NCI-H82 treated with DMSO at 0.1 percent for 48 hours (cell line): ENCODE data around the gene NCAM1.

Experiments
- DNase-seq: peaks from one replicate; lab custom pipeline; 2025; ENCODE audit not compliant: unreplicated experiment; lab: John Stamatoyannopoulos, UW

Gene NCAM1

DNA sequence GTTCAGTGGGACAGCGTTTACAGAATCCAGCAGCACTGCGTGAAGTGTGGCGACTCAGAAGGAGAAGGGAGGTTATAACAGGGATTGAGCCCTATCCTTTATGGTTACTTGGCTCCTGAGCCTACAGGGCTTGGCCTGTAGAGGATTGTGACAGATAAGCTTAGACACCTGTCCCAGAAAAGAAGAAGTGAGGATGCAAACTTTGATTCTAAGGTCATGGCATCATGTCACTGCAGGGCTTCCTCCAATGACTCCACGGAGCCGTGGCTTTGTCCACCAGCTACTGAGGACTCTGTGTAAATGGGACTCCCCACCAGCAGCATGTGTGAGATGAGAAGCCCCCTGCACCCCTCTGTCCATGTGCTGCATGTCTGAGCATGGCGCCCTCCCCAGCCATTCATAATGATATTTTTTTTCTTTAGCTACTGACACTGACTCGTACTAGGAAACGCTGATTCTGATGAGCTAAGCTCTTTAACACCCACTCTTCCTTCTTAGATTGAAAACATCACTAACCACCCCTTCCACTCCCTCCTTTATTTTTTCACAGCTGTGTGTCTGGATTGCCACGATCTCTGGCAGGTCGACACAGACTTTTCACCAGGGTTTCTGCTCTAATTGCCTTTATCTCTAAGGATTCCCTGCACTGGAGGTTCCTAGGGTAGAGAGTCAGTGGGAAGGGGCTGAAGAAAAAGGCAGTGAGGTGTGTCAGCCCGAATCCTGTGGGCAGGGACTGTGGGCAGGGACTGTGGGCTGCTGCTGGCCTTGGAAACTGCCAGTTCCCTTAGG is 287.7 kb downstream of the NCAM1 start:
- no peak for DNase-seq

DNA sequence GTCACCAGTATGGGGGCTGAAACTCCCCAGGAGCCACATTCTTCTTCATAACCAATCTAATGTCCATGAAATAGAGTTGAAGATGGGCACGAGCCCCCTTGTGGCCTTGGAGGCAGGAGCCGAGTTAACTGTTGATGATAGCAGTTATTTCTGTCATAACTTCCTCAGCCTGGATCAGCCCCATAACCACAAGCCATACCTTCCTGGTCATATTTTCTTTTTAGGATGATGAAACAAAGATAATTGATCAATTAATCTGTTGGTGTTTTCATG is 288.2 kb downstream of the NCAM1 start:
- no peak for DNase-seq

DNA sequence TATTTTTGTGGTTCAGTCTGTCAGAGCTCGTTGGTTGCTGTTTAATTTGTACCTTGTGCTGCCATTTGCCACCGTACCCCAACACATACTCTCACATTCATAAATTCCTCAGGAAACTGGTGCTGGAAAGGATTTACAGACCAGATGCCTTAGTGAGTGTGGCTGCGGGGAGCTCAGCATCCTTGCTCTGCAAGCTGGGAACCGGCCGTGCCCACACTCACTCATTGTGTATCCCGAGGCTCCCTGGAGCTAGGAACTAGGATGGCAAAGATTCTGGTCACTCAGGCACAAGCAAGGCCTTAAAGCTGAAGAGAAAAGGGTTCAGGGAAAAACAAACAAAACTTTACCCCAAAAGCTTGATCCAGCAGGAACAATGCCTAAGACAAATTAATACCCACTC is 288.6 kb downstream of the NCAM1 start:
- DNase-seq, result no peak

DNA sequence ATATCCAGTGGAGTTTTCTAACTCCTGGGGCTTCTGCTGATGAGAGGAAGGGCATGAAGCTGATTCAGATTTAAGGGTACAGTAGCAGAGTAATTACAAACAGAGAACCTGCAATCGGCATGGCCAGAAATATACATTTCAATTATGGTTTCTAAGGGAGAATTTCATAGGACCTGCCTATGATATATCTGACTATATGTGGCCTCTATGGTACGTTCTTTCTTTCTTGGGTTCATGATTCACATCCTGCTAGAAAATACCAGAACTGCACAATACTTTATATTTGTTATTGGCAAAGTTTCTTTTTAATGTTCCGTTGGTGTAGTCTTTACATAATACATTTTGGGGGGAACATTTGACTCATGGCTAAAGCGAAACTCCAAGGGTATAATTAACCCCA is 290.1 kb downstream of the NCAM1 start:
- DNase-seq, result no peak

DNA sequence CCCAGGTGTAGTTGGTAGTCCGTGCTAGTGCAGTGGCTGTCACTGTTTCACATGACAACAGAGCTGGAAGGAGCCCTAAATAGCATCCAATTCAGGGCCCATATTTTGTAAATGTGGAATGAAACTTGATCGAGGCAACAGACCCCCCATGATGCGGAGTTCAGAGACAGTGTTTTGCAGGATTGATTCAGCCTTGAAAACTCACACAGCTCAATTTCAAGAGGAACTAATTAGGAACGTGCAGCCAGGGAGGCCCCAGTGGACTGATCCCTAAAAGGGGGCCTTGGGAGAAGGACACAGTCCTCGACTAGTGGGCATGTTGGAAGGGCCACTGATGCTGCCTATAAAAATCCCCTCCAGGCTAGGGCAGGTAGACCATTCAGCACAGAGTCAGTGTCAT is 292.2 kb downstream of the NCAM1 start:
- DNase-seq, result no peak

DNA sequence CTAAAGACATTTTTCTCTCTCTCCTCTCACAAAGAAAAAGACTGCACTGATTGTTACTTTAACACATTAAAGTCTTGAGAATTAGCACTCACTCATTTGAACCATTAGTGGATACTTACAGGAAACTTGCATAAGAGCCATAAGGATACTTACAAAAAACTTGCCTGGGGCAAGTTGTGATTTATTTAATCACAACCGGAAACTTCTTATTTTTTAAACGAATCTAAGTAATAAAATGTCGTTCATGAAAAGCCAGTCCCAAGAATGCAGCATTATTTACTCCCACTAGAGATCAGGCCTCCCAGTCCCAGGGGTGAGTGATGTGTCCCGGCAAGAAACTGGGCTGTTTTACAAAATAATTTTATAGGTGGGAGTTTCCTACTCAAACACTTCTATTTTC is 293.9 kb downstream of the NCAM1 start:
- DNase-seq, result no peak

DNA sequence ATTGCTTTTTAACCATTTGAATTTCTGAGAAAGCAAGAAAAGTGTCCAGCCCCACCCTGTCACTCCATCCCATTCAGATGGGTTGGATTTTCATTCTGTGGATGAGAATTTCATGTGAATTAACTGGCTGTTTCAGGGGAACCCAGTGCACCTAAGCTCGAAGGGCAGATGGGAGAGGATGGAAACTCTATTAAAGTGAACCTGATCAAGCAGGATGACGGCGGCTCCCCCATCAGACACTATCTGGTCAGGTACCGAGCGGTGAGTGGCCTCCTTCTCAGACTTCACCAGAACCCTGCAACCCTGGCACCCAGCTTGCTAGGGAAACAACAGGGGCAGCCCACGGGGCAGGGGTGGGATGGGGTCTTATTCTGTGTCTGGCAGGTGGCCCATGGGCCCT is 294.5 kb downstream of the NCAM1 start:
- DNase-seq, result no peak

DNA sequence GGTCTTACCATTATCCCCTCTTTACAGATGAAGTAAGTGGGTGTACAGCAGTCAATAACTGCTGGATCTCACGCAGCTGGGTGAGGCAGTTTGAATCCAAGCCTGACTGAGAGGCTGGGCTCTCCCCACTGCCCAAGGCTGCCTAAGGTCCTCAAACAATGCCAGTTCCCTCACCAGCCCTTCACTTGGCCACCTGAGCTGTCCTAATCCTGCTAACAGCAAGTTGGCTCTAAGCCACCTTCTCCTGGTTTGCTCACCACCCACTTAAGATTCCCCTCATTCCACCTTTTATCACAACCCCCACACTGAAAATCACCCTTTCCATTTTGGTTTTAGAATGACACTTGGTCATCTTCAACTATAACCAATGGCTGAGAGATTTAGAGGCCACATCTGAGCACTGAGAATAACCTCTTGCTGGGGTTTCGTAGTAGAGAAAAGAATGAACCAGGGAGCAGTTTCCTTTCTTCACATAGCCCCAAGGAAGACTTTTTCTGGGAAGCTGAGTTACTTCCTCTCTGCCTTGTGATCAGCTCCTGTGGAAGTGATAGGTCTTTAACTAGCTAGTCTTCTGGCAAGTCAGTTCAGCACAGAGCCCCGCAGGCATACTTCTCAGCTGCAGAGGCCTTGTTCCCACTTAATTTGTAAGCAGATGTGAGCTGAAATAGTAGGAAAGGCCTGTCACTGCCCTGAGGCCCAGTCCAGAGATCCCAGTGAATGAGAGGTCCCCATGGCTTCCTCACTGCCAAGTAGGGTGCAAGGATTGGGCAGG is 295.4 kb downstream of the NCAM1 start:
- DNase-seq, result no peak

DNA sequence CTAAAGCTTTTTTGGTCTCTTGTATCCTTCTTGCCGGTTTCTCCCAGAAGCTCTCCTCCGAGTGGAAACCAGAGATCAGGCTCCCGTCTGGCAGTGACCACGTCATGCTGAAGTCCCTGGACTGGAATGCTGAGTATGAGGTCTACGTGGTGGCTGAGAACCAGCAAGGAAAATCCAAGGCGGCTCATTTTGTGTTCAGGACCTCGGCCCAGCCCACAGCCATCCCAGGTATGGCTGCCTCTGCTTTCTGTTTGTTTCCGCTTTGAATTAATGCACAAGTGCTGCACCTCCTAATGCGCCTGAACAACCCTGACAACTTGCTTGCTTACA is 298.8 kb downstream of the NCAM1 start:
- no peak for DNase-seq

DNA sequence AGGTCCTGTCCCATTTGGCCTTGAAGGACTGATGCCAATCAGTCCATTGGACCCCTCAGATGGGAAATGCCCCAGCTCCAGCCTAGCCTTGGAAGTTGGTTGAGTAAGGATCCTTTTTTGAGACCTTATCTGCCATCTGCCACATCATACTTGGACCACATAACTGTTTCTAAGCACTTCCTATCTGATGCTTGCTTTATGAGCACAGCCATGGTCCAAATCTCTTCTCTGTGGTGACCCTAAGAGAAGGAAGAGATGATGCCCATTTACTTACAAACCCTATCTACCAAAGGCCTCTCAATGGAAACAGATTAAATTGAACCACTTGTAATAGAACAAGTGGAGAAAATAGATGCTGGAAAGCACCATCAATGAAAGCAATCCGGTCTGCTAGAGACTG is 299.3 kb downstream of the NCAM1 start:
- no peak for DNase-seq

DNA sequence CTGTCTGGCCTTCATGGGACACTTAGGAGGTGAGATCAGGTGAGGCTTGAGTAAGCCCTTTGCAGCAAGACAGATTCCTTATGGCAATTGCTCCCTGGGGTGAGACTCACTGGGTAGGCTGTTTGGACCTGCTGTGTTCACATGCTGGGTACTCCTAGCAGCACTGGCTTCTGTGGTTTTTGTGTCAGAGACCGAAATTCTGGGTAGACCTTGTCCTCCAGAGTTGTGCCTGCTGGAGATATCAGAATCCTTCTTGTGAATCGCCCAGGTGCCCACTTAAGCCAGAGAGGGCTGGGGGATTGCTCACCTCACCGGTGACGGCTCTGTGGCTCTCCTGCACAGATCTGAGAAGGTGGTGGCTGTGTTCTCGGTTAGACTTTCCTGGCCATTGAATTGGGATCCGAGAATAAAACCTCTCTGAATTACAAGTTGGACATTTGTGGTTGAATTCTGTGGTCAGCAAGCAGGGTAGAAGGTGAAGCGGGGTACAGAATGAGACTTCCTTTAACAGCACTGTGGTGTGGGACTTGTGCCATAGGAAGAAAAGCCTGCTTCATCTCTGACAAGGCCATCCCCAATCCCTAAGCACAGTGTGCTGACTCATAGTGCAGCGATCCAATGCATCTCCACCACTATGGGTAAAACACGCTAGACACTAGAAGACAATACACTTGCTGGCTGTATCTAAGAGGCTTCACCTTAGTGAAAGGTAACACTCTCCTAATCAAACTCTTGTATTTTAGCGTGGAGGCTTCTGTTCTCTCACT is 300.7 kb downstream of the NCAM1 start:
- no peak for DNase-seq

DNA sequence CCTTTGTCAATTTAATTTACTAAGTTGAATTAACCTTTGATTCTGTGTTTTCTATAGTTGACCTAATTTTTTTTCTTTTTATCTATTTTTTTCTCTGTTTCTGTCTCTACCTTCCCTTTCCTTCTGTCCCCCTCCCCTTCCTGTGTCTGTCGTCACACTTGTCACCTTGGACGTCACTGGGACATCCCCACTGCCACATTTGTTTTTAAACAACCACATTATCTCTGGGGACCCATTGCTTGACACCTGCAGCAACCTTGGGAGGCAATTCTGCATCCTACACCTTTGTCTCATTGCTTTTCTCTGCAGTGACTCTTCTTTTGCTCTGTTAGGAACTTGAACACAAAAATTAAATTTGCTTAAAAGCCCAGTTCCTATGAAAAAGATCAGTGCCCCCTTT is 301.4 kb downstream of the NCAM1 start:
- no peak for DNase-seq

DNA sequence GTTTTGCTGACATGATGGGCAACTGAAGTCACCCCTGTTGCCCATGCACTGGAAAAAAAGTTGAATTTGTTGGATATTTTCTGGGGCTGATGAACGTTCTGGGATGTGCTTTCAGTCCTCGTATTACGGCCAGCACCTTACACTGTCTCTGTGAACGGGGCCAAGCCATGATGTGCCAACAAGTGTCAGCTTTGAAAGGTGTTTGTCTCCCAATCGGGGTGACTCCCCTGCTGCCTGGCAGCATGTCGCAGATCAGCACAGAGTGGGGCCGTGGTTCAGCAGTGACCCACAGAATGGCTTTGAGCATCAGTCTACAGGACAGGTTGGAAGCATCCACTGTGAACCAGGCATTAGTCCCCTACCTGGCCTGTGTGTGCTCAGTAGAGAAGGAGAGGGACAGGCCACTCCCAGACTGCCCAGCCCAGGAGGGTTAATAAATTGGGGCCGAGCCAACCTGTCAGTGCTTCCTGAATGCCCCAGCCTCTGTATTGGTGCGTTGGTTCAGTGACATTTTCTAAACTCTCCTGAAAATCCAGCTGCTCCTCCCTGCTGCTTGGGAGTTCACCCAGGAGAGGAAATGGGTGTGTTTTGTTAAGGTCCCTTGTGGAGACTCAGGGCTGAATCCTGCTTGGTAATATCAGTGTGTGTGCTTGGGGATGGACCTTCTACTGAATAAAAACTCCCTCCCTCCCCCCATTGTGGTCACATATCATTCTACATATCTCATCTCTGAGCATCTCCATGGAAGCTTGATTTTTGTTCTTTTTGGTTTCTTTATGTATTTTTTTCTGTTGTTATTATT is 302.4 kb downstream of the NCAM1 start:
- DNase-seq, result no peak

DNA sequence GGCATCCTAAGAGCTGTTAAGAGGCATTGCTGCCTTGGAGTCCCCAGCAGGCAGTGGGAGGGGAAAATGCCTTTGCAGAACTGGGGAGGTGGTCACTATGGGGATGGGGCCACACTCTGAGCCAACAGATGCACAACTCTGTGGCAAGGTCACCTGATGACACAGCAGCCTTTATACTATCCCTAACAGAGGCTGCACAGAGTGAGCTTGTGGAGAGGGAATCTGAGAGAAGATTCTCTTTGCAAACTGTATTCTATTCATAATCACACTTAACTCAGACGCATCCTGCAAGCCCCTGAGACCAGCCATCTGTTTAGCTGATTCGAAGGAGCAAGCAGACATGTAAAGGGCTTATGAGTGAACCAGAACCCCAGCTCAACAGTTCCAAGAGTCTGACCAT is 304.1 kb downstream of the NCAM1 start:
- no peak for DNase-seq

DNA sequence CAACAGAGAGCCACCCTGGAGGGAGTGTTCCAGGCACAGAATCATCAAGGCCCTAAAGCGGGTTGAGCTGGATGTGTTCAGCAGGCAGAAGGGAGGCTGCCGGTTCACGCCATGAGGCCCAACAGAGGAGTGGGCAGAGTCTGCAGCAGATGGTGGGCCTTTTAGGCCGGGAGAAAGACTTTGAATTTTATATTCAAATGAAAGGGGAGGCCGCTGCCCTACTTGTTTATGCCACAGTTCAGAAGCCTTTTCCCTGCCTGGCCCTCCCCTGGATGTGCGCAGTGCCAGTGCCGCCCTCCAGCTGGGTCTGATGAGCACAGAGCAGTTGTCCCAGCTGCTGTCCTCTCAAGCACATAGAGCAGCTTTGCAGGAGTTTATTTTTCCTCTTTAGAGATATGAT is 306.3 kb downstream of the NCAM1 start:
- DNase-seq, result no peak

DNA sequence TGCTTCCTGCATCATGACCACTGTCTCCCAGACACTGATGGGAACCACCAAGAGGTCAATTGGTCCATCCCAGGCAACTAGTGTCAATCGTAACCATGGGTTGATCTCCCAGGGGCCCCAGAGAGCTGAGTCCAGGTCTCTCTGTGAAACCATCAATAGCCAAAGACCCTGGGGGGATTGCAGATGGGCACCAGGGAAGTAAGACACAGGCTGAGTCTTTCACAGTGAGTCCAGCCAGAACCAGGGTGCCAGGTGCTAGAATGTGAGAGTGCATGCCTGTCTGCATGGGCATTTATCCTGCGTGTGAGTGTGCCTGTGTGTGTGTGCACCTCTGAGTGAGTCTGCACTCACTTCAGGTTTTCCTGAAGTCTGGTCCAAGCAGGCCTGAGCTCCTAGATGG is 307.9 kb downstream of the NCAM1 start:
- DNase-seq, result no peak

DNA sequence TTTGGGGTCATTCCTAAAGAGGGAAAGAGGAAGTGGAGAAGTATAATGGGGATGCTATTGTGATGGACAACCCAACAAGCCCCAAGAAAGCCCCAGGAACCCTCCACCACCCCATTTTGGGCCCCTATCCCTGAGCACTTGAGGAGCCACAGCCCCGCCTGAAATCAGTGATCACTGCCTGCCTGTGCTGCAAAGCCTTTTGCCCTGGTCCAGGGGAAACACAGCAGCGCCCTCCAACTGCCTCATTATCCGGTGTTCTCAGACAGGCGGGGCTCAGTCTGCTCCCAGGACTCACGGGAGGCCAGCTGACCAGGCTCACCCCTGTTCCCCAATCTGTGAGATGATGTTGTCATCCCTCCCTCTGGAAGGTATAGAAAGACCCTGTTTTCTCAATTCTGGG is 308.4 kb downstream of the NCAM1 start:
- DNase-seq, result no peak

DNA sequence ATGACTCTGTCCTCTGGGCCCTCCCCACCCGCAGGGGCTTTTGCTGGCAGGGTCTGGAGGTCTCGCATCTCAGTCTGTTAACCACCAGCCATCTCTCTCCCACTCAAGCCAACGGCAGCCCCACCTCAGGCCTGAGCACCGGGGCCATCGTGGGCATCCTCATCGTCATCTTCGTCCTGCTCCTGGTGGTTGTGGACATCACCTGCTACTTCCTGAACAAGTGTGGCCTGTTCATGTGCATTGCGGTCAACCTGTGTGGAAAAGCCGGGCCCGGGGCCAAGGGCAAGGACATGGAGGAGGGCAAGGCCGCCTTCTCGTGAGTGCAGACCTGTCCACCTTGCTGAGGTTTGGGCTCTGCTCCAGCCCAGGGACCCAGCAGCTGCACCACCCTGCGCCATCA is 308.9 kb downstream of the NCAM1 start:
- no peak for DNase-seq

DNA sequence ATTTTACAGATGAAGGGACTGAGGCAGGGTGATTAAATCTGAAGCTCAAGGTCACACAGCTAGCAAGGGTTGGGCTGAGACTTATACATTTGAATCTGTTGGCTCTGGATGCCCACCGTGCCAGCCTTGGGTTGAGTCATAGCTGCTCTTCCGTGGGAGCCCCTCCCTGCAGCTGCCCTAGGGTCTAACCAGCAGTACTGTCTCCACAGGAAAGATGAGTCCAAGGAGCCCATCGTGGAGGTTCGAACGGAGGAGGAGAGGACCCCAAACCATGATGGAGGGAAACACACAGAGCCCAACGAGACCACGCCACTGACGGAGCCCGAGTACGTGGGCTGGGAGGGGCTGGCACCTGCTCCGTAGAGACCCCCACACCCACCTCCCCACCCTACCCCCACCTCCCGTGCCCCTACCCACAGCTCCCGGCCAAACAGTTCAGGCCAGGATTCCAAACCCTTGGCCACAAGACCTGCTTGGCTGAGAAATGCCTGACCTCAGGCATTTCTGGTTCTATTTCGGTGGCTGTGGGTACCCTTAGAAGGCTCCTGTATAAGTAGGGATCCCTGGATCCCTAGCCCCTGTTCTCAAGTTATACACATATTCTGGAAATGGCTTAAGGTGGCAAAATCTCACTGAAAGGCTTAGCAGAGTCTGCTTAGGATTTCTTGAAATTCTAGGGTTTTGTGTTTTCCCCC is 310.5 kb downstream of the NCAM1 start:
- DNase-seq, result no peak

DNA sequence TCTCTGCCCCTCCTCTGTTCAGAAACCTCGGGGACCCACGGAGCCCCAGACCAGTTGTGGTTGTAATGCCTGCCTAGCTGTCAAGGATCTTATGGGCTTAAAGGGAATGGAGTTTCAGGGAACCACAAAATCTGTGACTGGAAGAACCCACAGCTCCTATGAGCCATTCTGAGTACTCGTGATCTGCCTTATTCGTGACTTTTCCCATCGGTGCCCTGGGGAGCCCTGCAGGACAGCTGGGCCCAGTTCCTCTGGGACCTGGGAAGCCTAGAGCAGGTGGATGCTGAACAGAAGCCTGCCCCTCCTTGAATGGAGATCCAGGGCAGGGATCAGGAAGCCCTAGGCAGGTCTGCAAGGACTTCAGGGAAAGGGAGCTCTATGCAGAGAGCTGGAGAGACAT is 311.1 kb downstream of the NCAM1 start:
- DNase-seq, result no peak
